GM21786 (cell line): ENCODE data around the gene CFAP210.
"Not testable (repeated sequence)": the region's sequence is repeated elsewhere in the genome, so short reads cannot be mapped to it uniquely, and the experiment has no call there.

Source experiments
- ATAC-seq: cut with Tn5 transposase; IDR thresholded peaks from one replicate; pipeline ENCODE4 v1.9.1; 2021; ENCODE audit not compliant: unreplicated experiment

CFAP210 gene

GRCh38 chr2:169636440-169637097 lies 57.6 kb downstream of the CFAP210 start:
- ATAC-seq, result no peak

GRCh38 chr2:169625781-169626180 lies 68.4 kb downstream of the CFAP210 start:
- ATAC-seq, result no peak

- no peak for ATAC-seq
Measured at GRCh38 chr2:169623235-169623634, 71.0 kb downstream of the CFAP210 start.

GRCh38 chr2:169620509-169620908 lies 73.7 kb downstream of the CFAP210 start:
- no peak for ATAC-seq

- no peak for ATAC-seq
Measured at GRCh38 chr2:169619946-169620345, 74.3 kb downstream of the CFAP210 start.

GRCh38 chr2:169615982-169616381 lies 78.2 kb downstream of the CFAP210 start:
- ATAC-seq, result not testable (repeated sequence)

GRCh38 chr2:169613876-169614275 lies 80.3 kb downstream of the CFAP210 start:
- ATAC-seq, result no peak

- no peak for ATAC-seq
Measured at GRCh38 chr2:169609264-169609663, 84.9 kb downstream of the CFAP210 start.

- no peak for ATAC-seq
Measured at GRCh38 chr2:169599568-169599967, 94.6 kb downstream of the CFAP210 start.

GRCh38 chr2:169598982-169599381 lies 95.2 kb downstream of the CFAP210 start:
- no peak for ATAC-seq

GRCh38 chr2:169596546-169596945 lies 97.7 kb downstream of the CFAP210 start:
- ATAC-seq, result not testable (repeated sequence)
